ENCODE measurements around the gene DLGAP1. TPM values are rescaled to one million over a fixed set of nuclear protein-coding genes. Genes with fewer than 3 reads are reported as not detected.

DLGAP1 gene
- total RNA-seq, 1 experiment from 2014 or later = 23.2 TPM

- H3K9ac ChIP-seq (ENCODE audit: extremely low read depth, insufficient read length, low read length) = no peak overlapping the region
- H4K91ac ChIP-seq (ENCODE audit: insufficient read length, low read depth, low read length) = no peak overlapping the region
- H2BK15ac ChIP-seq (ENCODE audit: low read depth, low read length) = no peak overlapping the region
- no peaks in the 10 kb centered on the region for H3K79me1 ChIP-seq (ENCODE audit: insufficient read depth, low read depth, low read length, poor library complexity, severe bottlenecking)
- no peak overlapping the region for H3T11ph ChIP-seq (ENCODE audit: low read length)
- H3K27ac Mint-ChIP-seq = no peak overlapping the region
- H3K14ac ChIP-seq (ENCODE audit: insufficient read depth, low read length) = no peak overlapping the region
- TF ChIP-seq CTCF (conservative IDR thresholded peaks at IDR 0.05) = no peak
- H3K27me3 Mint-ChIP-seq (ENCODE audit: low read depth) = no peaks in the 10 kb centered on the region
- no peak overlapping the region for H2BK20ac ChIP-seq (ENCODE audit: low read depth, low read length, poor library complexity, severe bottlenecking)
- H3K4me3 Mint-ChIP-seq = no peak overlapping the region
- no peak overlapping the region for H2AK5ac ChIP-seq (ENCODE audit: insufficient read length, low read length)
- no peak for DNase-seq
- no peak overlapping the region for H3K56ac ChIP-seq (ENCODE audit: insufficient read length, low read depth, low read length)
- H2AFZ ChIP-seq (ENCODE audit: low read length) = no peak overlapping the region
- H3K9me3 Mint-ChIP-seq = no peaks in the 10 kb centered on the region
- H4K20me1 ChIP-seq (ENCODE audit: control insufficient read depth, insufficient read depth, insufficient read length) = no peaks in the 10 kb centered on the region
- no peaks in the 10 kb centered on the region for H3K23me2 ChIP-seq (ENCODE audit: insufficient read length, low read depth, low read length, poor library complexity, severe bottlenecking)
- H3K36me3 Mint-ChIP-seq (ENCODE audit: insufficient read depth in 1 of 3, low read depth in 3 of 3) = no peaks in the 10 kb centered on the region
- WGBS (ENCODE audit: extremely low coverage, insufficient read length, low lambda C conversion rate) = no CpG with 5 or more reads among the region's 13 CpGs
- H3K27me3 ChIP-seq (ENCODE audit: insufficient read depth, low read length) = no peaks in the 10 kb centered on the region
- no peak overlapping the region for H4K8ac ChIP-seq (replicated peaks; ENCODE audit: insufficient read length, low read depth, low read length)
- no peak overlapping the region for H3K4ac ChIP-seq (ENCODE audit: low read depth, low read length)
- no peaks in the 10 kb centered on the region for H3K79me2 ChIP-seq (ENCODE audit: insufficient read depth, low read length)
- H3K4me1 ChIP-seq (ENCODE audit: insufficient read depth, low read length) = peaks cover 4% of the 10 kb centered on the region; the same call in 1 of the 2 replicates
- no peak overlapping the region for H2BK5ac ChIP-seq (ENCODE audit: insufficient read length, low read length)
- no peak overlapping the region for H3K27ac ChIP-seq (ENCODE audit: insufficient read length, low read depth, low read length)
- no peak overlapping the region for H4K5ac ChIP-seq (ENCODE audit: insufficient read length, low read depth, low read length)
- H2BK120ac ChIP-seq (ENCODE audit: low read depth, low read length, poor library complexity, severe bottlenecking) = no peak overlapping the region
- peaks cover 14 to 18% of the 10 kb centered on the region in 2 experiments for H3K4me1 Mint-ChIP-seq
- no peak overlapping the region for H3K18ac ChIP-seq (ENCODE audit: insufficient read length, low read depth, low read length)
- no peak overlapping the region for H2BK12ac ChIP-seq (ENCODE audit: insufficient read length, low read depth, low read length)
- H3K9me3 ChIP-seq (ENCODE audit: control insufficient read depth, low read depth, low read length) = no peaks in the 10 kb centered on the region
- no peak overlapping the region for H3K4me2 ChIP-seq (ENCODE audit: insufficient read depth, insufficient read length, low read length)
- H3K23ac ChIP-seq (ENCODE audit: insufficient read length, low read depth, low read length) = no peak overlapping the region
Measured at GRCh38 chr18:3930126-3931012, 524.7 kb downstream of the DLGAP1 start.
